RKO (cell line): ENCODE measurements around the gene GCG.

Experiments used
- DNase-seq: peaks from one replicate; pipeline ENCODE4 v3.0.0-alpha.2; 2016; ENCODE audit warnings: low spot score

Gene GCG

GRCh38 chr2:162152147-162152546 lies at the start of gene GCG:
Gene GCG (minus strand): TSS chr2:162152247. CDS start chr2:162149178, 3,069 bp downstream.
- no peak for DNase-seq

- DNase-seq, result no peak
Observed at GRCh38 chr2:162200636-162201035, 48.6 kb upstream of the GCG start.

GRCh38 chr2:162199913-162200312 lies 47.9 kb upstream of the GCG start:
- no peak for DNase-seq

GRCh38 chr2:162198239-162198638 lies 46.2 kb upstream of the GCG start:
- DNase-seq, result no peak

- DNase-seq, result no peak
Observed at GRCh38 chr2:162197069-162197825, 45.2 kb upstream of the GCG start.

- peak; percentile 22 for DNase-seq
Observed at GRCh38 chr2:162196638-162197037, 44.6 kb upstream of the GCG start.

- DNase-seq, result no peak
Observed at GRCh38 chr2:162188451-162188850, 36.4 kb upstream of the GCG start.

GRCh38 chr2:162185541-162186232 lies 33.6 kb upstream of the GCG start:
- DNase-seq, result no peak

- DNase-seq, result no peak
Observed at GRCh38 chr2:162184821-162185450, 32.9 kb upstream of the GCG start.

GRCh38 chr2:162184359-162184758 lies 32.3 kb upstream of the GCG start:
- no peak for DNase-seq

- DNase-seq, result no peak
Observed at GRCh38 chr2:162182395-162182794, 30.3 kb upstream of the GCG start.

- no peak for DNase-seq
Observed at GRCh38 chr2:162177301-162177700, 25.3 kb upstream of the GCG start.

- DNase-seq, result no peak
Observed at GRCh38 chr2:162175714-162176113, 23.7 kb upstream of the GCG start.

GRCh38 chr2:162174746-162175145 lies 22.7 kb upstream of the GCG start:
- no peak for DNase-seq

GRCh38 chr2:162172802-162173370 lies 20.8 kb upstream of the GCG start:
- DNase-seq, result no peak

- no peak for DNase-seq
Observed at GRCh38 chr2:162166745-162167144, 14.7 kb upstream of the GCG start.

GRCh38 chr2:162166174-162166573 lies 14.1 kb upstream of the GCG start:
- no peak for DNase-seq

- DNase-seq, result no peak
Observed at GRCh38 chr2:162164802-162165201, 12.8 kb upstream of the GCG start.

- DNase-seq, result no peak
Observed at GRCh38 chr2:162159446-162159845, 7.4 kb upstream of the GCG start.

- no peak for DNase-seq
Observed at GRCh38 chr2:162156149-162156548, 4.1 kb upstream of the GCG start.

GRCh38 chr2:162155093-162155492 lies 3.0 kb upstream of the GCG start:
- DNase-seq, result no peak

GRCh38 chr2:162153608-162154224 lies 1.7 kb upstream of the GCG start:
- peak; percentile 64 for DNase-seq
